GM21390 (cell line): ENCODE measurements around the gene MRO.

Experiments used
- ATAC-seq: cut with Tn5 transposase; IDR thresholded peaks from one replicate; pipeline ENCODE4 v1.9.1; 2021; ENCODE audit not compliant: unreplicated experiment

MRO gene

GRCh38 chr18:50748243-50749229 lies 71.3 kb downstream of the MRO start:
- ATAC-seq: no peak

GRCh38 chr18:50747849-50748242 lies 72.0 kb downstream of the MRO start:
- no peak for ATAC-seq

DNA sequence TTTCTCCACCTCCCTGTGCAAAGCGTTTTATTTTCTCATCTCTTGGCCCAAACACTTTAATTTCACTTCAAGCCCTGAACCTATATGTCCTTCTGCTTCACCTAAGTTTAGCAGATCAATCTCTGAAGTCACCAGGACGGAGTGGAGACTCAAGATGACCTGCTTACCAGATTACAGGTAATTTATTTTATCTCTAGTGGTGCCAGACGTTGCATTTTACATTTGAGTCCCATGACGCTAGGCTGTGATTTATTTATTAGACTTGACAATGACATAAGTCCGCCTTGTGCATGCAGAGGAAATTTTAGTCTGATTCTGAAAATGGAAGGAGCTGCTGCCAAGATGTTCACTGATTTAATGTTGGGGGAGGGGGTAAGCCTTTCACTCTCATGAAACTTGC lies 73.9 kb downstream of the MRO start:
- no peak for ATAC-seq
